Urothelium cell line (cell line): ENCODE data around the gene RIPPLY1.

Source experiments
- DNase-seq: peaks from one replicate; pipeline ENCODE4 v3.0.0; 2011; ENCODE audit warnings: low spot score, mixed read lengths
- FAIRE-seq: peaks from 2 replicates; lab custom pipeline; 2011; peaks lifted over from hg19 to GRCh38; lab: Jason Lieb, UNC

The RIPPLY1 gene, protein sequence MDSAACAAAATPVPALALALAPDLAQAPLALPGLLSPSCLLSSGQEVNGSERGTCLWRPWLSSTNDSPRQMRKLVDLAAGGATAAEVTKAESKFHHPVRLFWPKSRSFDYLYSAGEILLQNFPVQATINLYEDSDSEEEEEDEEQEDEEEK

DNA sequence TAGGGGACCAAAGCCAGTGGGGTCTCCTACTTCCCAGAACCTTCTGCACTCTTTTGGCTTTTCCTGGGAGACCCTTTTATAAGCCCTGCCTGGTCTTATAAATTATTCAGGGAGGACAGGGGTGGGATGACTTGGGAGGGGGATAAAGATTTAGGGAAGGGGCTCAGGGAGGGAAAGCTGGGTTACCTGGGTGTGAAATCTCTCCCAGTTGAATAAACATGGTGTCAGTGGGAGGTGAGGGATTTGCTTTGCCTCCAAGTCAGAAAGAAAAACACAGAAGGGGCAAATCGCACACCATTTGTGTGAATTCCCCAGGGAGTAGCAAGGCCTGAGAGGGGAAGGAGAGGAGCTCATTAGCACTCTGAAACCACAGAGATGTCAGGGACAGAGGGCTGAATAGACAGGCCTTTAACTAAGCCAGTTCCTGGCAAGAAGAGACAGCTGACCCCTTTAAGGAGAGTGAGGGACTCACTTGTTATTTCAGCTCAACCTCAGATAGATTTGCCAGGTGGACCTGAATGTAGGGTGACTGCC, at the start of gene RIPPLY1:
Gene RIPPLY1, minus strand, starts transcription at position 51 of the 534 bp plus-strand sequence. CDS start 54 bp downstream, outside the sequence.
- FAIRE-seq: no peak
- no peak for DNase-seq

DNA sequence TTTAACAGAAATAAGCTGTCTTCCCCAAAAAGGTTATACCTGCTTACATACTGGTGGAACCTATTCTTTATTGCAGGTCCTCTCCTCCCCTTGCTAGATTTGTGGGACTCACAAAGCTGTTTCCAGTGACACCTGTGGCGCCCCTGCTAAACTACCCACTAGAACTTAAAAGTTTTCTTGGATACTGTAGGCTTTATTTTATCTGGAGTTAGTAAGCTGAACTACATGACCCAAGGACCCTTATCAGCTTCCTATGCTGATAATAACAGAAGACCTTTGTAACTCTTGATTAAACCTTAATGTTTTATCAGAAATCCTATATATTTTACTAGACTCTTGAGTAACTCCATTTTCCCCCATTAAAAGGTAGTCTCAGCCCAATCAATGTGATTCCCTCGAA, 49.4 kb upstream of the RIPPLY1 start:
- no peak for FAIRE-seq
- no peak for DNase-seq

DNA sequence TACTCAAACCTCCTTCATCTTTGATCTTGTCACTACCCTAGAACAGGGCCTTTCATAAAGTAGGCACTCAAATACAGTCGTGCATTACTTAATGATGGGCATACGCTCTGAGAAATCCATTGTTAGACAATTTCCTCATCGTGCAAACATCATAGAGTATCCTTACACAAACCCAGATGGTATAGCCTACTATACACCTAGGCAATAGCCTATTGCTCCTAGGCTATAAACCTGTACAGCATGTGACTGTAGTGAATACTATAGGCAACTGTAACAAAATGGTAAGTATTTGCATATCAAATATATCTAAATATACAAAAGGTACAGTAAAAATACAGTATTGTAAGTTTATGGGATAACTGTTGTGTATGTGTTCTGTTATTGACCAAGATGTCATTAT, 48.9 kb upstream of the RIPPLY1 start:
- no peak for FAIRE-seq
- DNase-seq: no peak

DNA sequence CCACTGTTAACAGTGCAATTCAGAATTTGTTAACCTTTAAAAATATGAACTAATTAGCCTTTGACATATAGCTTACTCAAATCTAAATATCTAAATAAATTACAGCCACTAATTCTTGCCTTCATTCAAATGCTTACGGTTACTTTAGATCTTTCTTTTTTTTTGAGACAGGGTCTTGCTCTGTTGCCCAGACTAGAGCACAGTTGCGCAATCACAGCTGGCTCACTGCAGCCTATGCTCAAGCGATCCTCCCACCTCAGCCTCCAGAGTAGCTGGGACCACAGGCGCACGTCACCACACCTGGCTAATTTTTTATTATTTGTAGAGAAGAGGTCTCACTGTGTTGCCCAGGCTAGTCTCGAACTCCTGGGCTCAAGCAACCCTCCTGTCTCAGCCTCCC, 48.1 kb upstream of the RIPPLY1 start:
- FAIRE-seq: no peak
- no peak for DNase-seq

DNA sequence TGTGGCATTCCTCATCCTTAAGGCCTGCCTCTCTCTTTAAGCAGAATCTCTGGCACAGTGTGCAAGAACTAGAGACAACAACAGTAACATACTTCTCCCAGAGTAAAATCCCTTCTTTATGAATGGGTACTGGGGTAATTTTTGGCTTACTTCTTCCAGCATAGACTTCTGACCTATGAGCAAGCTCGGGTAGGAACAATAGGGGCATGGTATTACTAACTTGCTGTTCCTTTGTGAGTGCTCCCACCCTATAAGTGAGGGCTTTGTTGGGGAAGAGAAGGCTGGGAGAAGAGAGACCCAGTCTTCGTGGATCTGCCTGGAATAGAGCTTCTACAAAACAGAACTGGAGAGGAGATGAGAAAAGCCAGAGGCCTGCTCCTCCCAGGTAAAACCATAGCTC, 47.2 kb upstream of the RIPPLY1 start:
- DNase-seq (no peak), FAIRE-seq (no peak)

DNA sequence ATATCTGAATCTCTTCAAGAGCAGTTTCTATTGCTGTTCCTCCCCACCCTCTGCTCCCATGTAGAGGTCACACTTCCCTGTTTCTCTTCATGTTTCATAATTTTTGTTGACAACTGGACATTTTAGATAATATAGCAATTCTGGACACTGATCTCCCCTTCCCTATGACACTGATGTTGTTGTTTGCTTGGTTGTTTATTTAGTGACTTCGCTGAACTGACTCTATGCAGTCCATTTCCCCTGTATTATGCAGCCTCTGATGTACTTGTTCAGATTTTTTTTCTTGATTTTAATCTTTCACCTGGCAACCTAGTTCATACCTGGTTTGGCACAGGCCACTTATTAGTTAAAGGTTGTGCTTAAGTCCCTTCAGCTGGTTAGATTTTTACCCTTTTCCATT, 46.2 kb upstream of the RIPPLY1 start:
- FAIRE-seq (no peak), DNase-seq (no peak)

DNA sequence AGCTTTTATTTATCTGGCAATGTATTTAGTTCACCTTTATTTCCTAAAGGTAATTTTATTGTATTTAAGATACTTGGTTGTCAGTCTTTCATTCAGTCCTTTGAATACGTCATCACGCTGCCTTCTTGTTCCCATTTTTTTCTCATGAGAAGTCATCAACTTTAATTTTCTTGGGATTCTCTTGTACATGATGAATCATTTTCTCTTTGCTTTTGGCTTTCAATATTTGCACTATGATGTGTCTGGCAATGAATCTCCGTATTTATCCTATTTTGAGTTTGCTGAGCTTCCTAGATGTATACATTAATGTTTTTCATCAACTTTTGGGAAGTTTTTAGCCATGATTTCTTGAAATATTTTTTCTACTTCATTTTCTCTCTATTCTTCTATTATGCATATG, 45.5 kb upstream of the RIPPLY1 start:
- DNase-seq (no peak), FAIRE-seq (no peak)

DNA sequence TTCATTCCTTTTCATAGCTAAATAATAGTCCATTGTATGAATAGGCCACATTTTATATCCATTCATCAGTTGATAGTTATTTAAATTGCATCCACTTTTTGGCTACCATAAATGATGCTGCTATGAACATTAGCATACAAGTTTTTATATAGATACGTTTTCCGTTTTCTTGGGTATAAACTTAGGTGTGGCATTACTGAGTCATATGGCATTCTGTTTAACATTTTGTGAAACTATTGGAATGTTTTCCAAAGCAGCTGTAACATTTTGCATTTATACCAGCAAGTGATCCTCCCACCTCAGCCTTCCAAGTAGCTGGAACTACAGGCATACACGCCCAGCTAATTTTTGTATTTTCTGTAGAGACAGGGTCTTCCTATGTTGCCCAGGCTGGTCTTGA, 43.3 kb upstream of the RIPPLY1 start:
- DNase-seq (no peak), FAIRE-seq (no peak)

DNA sequence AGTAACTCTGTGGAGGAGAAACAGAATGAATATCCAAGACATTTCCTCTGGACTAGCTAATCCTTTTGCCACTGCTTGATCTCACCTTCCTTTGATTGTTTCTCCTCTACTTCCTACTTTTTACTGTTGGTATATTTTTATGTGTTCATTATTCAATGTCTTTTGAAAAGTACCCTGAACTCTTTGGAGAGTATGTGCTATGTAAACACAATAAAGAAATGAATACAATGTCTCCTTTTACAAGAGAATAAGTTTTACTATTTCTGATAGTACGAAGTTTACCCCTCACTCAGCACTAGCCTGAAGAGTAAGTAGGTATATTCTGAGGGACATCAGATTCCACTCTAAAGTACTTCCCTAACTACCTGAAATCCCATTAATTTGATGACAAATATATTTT, 36.9 kb upstream of the RIPPLY1 start:
- FAIRE-seq (no peak), DNase-seq (no peak)

DNA sequence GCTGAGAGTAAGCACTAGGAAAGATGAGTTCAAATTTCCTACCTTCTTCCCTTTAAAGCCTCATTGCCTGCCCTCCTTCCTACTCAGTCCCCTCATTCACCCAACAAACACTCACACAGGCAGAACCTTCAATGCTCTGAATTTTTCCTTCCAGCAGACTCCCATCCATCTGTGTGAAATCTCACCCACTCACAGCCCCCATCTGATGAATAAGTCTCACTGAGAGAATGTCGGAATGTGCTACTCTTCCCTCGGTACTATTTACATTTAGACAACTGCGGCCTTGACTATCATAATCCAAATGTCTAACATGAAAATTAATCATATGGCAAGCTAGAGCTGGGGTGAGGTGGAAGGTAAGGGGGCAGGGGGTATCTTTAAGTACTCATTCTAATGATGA, 36.4 kb upstream of the RIPPLY1 start:
- FAIRE-seq (no peak), DNase-seq (no peak)

DNA sequence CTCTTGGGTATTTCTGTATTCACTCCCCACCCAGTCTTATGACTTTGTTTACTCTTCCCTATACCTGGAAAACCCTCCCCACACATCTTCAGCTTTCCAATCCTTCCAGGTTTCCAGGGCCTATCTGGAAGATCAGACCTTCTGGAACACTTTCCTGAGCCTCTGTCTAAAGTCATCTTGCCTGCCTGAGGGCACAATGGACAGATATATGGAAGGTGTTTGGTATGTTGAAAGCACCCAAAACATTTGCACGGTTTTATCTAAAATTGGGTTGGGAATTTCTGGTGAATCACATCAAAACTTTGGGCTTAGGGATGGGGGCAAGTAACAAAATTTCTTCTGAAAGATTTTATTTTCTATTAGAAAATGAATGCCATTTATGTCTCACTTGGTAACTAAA, 33.1 kb upstream of the RIPPLY1 start:
- FAIRE-seq (no peak), DNase-seq (no peak)

DNA sequence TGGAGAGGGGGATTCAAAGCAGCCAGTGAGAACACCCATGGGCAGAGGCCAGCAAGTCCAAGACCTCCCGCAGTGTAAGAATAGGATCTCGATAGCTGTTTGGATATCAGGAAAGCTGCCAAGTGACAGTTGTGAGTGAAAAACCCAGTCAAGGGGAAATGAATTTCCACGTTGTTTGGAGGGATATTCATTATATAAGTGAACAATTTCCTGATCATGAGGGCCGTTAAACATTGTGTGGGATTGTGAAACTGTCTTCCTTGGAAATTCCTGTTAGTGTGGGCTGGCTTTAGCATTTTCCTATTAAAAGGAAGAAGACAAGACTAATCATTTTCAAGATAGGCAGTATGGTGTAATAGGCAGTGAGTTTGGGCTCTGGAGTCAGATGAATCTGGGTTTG, 32.0 kb upstream of the RIPPLY1 start:
- DNase-seq (no peak), FAIRE-seq (no peak)

DNA sequence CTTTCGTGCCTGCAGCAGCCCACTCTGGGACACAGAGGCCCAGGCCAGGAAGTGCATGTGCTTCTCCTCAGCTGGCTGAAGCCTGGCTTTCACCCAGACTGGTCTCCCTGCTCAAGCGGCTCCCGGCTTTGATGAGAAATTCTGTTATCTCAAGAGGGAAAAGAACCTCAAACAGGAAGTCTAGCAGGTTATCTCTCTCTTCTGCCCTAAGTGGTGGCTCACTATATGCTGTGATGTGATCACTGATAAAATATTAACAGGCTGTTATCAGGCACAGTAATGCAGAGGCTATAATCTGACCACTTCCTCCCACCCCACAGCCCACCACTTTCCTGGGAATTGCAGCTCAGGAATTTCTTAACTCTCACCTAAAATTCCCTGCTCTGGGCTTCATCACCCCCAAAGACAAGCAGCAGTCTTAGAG, 30.4 kb upstream of the RIPPLY1 start:
- DNase-seq: no peak
- FAIRE-seq: no peak

DNA sequence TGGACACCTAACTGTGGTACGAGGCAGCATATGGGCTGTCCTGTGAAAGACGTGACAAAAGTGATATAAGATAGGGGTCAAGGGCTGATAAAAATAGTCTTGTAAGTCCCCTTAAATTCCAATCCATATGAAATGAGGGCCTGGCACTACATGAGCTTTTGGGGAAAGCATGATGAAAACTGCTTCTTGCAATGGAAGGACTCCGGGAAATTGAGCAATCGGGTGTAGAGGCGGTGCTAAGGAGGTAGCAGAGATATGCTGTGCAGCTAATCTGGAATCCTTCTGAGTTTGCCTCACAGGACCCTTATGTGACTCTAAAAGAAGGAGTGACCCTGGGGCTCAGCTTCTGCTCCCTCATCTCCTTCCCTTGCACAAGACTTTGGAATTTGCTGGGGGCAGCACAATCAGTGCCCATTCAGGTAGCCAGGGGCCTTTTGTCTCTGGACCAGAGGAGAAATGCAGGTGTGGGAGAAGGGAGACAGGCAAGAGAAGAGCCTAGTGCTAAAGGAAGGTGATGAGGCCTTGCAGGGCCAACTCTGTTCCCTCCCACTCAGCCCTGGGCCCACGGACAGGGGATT, 29.9 kb upstream of the RIPPLY1 start:
- FAIRE-seq (no peak), DNase-seq (no peak)

DNA sequence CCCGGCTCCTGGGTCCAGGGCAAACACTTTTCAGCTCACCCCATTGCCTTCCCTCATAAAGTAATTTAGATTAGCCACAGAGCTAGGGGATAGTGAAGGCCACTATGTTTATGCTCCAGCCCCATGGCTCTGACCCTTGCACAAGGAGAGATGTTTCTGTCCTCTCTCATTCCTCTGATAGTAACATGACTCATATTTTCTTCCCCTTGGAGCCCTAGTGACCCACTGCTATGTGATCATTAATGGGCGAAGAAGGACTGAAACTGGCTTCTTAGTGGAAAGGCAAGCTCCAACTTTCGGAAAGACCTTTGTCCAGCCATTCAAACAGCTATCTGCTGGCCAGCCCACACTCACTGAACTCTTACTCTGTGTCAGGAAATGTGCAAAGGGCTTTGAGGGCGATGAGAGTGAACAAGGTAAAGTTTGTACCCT, 29.4 kb upstream of the RIPPLY1 start:
- no peak for FAIRE-seq
- DNase-seq: no peak

DNA sequence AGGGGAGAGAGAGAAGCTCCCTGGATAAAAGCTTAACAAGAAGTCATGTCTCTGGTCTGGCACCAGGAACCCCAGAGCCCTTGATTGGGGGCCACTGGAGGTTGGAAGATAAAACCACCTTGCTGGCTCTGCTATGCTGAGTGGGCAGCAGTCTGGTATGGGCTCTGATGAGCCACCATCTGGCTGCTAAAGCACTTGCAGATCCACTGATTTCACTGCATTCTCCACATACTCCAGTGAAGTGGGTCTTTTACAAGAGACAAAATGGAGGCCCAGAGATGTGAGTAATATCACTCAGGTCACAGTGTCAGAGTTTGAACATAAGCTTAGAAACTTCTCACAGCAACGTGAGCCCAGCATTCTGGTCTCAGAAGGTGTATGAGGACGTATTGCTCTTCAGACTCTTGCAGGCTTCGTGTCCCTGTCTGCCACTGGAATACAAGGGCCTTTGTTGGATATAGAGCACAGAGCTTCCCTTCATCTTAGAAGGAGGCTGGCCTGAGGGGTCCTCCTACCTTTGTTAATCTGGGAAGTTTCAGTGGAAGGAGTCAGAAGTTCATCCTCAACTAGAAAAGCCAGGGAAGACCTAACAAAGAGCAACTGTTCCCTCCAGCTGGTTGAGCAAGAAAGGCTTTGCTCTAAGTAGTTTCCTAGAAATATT, 28.8 kb upstream of the RIPPLY1 start:
- FAIRE-seq (no peak), DNase-seq (no peak)

DNA sequence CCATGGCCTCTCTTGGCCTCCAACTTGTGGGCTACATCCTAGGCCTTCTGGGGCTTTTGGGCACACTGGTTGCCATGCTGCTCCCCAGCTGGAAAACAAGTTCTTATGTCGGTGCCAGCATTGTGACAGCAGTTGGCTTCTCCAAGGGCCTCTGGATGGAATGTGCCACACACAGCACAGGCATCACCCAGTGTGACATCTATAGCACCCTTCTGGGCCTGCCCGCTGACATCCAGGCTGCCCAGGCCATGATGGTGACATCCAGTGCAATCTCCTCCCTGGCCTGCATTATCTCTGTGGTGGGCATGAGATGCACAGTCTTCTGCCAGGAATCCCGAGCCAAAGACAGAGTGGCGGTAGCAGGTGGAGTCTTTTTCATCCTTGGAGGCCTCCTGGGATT, 25.1 kb upstream of the RIPPLY1 start:
- no peak for DNase-seq
- no peak for FAIRE-seq

DNA sequence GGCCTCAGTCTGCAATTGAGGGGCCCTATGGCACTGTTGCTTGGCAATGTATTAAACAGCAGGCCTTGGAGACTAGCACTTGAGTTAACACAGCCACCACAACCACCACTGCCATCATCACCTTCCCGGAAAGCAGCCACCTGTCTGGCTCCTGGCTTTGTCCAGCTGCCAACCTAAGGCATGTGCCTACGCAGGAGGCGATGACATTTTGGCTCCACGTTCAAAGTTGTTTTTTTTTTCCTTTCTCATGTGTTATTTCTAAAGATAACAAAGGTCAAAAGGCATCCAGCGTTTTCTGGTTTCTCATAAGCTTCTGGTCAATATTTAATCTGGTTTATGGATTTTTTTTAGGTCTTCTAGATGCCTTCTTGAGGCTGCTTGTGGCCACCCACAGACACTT, 24.6 kb upstream of the RIPPLY1 start:
- no peak for FAIRE-seq
- no peak for DNase-seq

DNA sequence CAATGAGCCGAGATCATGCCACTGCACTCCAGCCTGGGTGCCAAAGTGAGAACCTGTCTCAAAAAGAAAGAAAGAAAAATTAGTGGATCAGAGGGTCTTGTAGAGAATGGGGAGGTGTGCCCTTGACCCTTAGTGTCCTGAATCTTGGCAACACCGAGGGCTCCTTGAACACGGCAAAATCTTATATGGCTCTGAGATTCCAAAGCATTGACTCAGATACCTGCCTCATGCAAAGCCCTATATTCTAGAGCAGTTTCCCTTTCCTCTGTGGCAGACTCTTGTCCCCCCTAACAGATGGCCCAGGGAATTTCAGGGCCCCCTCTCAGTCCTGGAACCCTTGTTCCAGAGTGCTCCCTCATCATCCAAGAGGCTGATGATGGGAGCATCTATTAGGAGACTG, 23.9 kb upstream of the RIPPLY1 start:
- no peak for FAIRE-seq

DNA sequence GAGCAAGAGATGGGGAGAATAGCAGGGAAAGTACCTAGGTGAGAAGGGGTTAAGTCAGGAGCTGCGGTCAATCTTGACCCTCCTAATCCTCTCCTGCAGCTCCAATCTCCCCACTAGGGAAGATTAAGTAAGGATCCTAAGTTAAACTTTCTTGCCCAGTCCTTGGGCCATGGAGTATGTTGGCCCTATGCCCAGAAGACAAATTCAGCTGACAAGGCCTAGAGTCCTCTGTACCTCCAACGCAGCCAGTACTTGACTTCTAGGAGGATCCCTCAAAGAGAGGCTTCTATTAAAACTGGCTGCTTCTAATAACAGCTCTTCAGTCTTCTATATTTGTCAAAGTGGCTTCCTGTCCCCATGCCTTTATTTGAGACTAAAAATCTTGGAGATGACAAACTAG, 18.5 kb upstream of the RIPPLY1 start:
- no peak for DNase-seq
- FAIRE-seq: no peak

More for the DNA sequence above, 23.9 kb upstream of the RIPPLY1 start:
- no peak for DNase-seq

DNA sequence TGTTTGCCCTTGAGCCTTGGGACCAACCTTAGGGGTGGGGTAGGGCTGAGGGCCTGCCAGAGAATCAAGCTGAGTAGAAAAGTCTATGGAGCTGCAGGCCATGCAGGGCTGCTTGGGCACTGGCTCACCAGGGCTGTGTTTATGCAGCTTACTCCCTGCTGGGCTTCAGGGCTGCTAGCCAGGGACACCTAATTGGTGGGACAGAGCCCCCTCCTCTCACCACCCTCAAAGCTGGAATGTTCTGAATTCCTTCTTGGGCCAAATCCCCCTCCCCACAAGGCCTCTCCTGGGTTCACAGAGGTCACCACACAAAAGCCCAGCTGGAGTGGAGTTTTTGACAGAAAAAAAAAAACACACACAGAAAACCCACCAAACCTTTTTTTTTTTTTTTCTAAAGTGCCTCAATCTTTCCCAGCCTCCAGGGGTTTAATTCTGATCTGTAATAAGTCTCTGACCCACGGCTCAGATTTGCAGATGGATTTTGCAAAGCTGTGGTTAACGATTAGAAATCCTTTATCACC, 16.9 kb upstream of the RIPPLY1 start, which contains the start of gene CLDN2:
Gene CLDN2, plus strand, starts transcription at position 471 of the 521 bp plus-strand sequence. CDS start 7,827 bp downstream, outside the sequence.
- no peak for DNase-seq
- FAIRE-seq: no peak
